Midbrain (tissue), 1 donor: ENCODE data around the gene SCFD2.

Source experiments
- DNase-seq: peaks from one replicate; lab custom pipeline; 2025; lab: John Stamatoyannopoulos, UW

Gene SCFD2

DNA sequence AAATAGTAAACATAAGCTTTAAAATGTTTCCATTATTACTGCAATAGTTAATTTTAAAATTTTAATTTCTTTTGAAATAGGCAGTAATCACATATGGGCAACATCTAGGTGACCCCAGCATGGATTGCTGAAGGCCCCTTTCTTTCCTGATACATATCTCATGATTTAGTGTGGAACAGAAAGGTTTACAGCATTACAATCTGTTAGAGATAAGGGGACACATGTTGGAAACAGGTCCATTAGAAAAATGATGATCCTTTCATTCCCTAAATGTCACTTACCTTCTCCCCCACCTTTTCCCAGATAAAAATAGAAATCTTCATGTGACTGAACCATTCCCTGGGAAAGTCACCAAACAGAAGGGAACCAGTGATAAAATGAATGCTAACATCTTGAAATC is 413.3 kb downstream of the SCFD2 start:
- no peak for DNase-seq

DNA sequence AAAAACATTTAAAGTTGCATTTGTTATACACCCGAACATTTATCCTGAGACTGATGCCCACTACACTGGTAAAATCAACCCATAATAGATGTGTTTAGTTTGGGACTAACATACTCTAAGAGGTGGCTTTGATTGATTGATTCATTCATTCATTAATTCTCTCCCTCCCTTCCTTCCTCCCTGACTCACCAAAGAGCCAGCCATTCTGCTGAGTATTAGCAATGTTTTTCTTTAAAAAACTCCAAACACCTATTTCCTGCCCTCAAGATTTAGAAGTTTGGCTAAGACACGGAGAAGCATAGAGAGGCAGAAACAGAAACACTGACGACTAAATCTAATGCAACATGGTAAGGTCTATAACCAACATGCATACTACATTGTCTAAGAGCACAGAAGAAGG is 414.8 kb downstream of the SCFD2 start:
- DNase-seq = no peak

GRCh38 chr4:52950226-52950625 is 415.6 kb downstream of the SCFD2 start:
- no peak for DNase-seq

GRCh38 chr4:52949336-52949735 is 416.5 kb downstream of the SCFD2 start:
- no peak for DNase-seq

- DNase-seq = no peak
These were observed 417.8 kb downstream of the SCFD2 start for GRCh38 chr4:52948057-52948423.

DNA sequence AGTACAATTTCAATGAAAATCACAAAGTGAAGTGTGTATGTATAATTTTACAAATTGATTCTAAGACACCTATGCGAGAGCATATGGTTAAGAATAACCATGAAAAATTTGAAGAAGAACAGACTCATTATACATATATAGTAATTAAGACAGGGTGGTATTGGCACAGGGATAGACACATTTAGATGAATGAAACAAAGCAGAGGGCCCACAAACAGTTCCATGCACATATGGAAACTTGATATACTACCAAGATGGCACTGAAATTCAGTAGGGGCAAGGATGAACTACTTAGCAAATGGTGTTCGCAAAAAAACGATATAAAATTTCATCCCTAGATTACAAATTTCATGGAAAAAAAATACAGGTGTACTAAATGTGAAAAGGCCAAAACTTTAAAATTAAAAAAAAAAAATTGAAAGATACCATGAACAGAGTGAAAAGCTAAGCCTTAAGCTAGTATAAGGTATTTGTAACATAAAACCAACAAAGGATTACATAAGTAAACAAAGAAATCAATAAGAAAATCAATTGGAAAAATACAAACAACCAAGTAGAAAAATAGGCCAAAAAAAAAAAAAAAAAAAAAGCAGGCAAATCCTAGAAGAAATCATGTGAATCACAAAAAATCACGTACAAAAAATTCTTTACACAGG is 418.3 kb downstream of the SCFD2 start:
- no peak for DNase-seq

GRCh38 chr4:52946855-52947254 is 419.0 kb downstream of the SCFD2 start:
- DNase-seq = no peak

DNA sequence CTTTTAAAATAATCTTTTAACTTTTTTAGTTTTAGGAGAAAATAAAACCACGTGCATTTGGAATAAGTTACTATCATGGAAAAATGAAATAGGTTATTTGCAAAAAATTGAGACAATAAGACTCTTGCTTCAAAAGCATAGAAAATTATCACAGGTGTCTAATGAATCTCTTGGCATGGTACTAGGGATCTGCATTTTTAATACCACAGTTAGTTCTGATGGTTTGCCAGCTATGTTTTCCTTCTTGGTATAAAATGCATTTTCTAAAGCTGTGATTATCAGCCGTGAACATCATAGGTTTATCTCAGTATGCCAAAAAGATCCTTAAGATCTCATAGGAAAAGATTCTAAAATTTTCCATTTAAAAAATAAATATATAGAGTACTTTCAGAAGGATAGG is 419.9 kb downstream of the SCFD2 start:
- DNase-seq = no peak

GRCh38 chr4:52945326-52945898 is 420.4 kb downstream of the SCFD2 start:
- no peak for DNase-seq

- no peak for DNase-seq
These were observed 422.2 kb downstream of the SCFD2 start for GRCh38 chr4:52943677-52944076.

- DNase-seq = no peak
These were observed 422.9 kb downstream of the SCFD2 start for GRCh38 chr4:52942936-52943335.

GRCh38 chr4:52941450-52941849 is 424.4 kb downstream of the SCFD2 start:
- DNase-seq = no peak

DNA sequence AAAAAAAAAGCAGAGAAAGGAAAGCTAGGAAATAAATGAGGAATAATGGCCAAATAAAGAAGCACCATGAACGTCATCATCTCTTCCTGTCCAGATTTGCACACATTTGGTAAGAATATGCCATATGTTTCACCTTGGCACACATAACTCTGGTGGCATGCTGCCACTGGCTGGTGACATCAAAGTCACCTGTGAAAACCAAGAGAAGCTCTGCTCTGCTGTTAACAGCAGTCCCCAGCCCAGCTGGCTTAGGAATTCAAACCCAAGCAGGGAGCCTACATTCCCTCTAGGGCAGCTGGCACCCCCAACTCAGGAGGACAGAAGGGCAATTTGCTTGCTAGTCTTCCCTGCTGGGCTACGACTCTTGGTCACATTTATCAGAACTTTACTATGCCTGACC is 426.1 kb downstream of the SCFD2 start:
- no peak for DNase-seq

GRCh38 chr4:52939325-52939724 is 426.5 kb downstream of the SCFD2 start:
- DNase-seq = no peak

DNA sequence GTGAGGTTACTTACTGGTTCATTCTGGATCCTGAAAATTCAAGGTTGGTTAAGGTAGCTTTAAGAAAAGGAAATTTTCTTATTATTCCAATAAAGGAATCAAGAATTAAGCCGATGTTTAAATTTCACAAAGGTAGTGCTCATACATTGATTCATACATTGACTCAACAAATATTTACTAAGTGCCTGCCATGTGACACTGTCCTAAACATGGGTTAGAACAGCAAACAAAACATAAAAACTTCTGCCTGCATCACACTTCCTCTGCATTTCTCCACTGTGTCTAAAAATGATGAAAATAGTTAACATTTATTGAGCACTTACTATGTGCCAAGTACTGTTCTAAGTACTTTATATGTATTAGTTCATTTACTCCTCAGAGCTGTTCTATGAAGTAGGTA is 428.0 kb downstream of the SCFD2 start:
- DNase-seq = no peak

DNA sequence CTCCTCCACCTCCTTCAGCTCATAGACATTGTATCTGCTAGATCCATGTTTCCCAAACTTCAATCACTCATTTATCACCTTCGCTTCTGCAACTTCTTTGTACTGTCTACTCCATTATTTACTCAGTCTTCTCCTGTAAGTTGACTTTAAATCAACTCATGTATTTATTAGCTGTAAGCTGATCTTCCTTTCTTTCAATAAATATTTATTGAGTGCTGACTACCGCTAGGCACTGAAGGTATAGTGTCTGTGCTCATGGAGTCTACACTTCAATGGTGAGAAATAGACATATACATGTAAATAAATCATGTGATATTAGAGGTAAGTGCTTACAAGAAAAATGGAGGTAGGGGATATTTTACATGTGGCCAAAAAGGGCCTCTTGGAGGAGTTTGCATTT is 429.1 kb downstream of the SCFD2 start:
- DNase-seq = no peak

DNA sequence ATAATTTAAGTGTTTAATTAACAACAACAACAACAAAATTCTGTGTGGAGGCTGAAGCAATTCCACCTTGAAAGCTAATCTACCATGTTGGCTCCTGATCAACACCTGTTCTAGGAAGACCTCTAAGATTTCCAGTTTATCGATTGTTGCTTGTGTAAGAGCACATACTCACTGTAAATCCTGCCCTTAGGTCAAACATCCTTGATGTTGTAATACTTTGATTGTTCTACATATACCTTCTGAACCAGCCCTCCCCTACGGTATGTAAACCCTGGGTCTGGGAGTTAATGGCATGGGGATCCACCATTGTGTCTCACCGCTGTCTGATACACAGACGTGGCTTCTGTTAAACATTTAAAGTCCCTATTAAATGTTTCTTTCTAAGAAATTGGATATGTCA is 430.5 kb downstream of the SCFD2 start:
- DNase-seq = no peak

DNA sequence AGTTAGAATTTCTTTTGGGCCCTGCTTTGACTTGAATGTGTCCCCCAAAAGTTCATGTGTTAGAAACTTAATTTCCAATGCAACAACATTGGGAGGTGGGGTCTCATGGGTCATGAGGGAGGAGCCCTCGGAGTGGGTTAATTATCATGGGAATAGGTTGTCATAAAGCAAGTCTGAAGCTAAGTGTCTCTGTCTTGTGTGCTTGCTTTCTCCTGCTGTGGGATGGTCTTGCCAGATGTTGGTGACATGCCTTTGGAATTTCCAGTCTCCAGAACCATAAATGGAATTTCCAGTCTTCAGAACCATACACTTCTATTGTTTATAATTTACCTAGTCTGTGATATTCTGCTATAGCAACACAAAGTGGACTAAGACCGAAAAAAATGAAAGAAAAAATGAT is 432.1 kb downstream of the SCFD2 start:
- no peak for DNase-seq

DNA sequence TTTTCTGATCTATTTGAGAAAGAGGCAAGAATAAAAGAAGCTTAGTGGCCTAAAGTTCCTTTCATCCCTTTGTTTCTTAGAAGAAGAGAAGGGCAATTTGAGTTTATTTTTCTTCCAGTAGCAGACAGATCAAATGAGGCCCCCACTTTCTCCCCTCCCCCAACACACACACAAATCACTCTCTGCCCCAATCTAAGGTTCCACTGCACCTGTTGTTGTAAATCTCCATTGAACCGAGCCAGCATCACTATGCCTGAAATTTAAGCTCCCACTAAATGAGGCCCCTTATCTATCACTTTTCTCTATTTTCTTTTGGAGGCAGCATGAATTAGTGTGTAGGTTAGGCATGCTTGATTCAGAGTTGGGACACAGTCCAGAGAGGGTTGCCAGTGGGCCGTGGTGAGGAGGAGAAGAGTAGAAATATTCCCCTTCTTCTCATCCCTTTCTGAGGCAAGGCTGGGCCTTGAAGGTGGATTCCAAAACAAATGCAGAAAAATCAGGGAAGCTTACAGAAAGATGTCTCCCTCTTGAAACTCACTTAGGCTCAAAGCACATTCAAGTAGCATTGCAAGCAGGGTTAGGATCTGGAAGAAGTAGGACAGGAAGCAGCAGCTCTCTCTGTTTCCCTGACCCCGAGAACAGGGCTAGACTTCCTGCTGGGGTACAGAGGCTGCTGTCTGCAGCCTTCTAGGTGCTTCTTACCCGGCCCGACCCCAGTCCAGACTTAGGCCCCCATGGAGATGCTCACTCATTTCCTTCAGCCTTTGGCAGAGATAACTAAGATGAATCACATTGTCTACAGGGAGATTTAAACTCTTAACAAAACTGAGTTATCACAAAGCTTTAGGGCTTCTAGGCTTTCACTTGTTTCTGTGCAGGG is 433.0 kb downstream of the SCFD2 start:
- DNase-seq = no peak

DNA sequence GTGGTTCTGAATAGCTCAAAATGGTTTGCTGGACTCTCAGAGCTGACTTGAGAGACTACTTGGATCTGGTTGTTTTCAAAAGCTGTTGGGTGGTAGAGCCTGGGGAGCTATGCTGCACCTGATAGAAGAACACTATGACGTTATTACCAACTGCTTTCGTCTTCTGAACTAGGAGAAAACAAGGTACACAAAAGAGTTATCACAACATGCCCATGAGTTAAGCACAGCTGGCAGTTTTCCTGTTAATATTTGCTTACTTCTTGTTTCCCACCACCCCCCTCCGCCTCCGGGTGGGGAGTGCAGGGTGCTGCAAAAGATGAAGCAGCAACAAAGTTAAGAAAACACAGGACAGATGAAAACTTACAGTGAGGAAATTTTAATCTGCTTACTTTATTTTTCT is 434.6 kb downstream of the SCFD2 start:
- no peak for DNase-seq

GRCh38 chr4:52926196-52926974 is 439.5 kb downstream of the SCFD2 start:
- DNase-seq = no peak

DNA sequence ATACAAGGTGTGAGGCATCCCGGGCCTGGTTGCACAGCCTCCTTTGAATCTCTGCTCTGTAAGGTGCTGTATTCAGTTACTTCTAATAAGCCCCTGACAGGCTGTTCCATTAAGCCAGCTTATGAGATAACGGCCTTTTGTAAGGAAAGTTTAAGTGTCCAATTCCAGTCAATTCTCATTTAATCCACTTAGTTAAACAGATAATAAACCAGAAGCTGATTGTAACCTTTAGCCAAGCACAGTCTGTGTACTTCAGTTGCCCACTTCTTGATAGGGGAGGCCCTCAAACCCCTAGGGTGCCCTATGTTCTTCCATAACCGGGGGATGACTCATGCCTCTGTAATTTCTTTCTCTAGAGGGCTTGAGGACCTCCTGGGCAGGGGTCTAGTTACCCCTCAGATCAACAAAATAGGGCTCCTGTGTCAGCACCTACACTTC is 440.3 kb downstream of the SCFD2 start:
- DNase-seq = no peak
